Spleen (tissue), 7 donors: ENCODE results near the gene PRR30.

Source experiments
- POLR2A ChIP-seq, 3 donors: fragments of 450-650 bp; IDR thresholded peaks; one replicate each; pipeline ENCODE4 v1.5.1; 2017; ENCODE audit warnings: antibody characterized with exemption in 3 of 3, mild to moderate bottlenecking in 1 of 3
- POLR2AphosphoS5 ChIP-seq, 3 donors: sonication (generic); formaldehyde crosslinking; IDR thresholded peaks; one replicate each; pipeline ENCODE4 v1.5.1; 2017; ENCODE audit warnings: antibody characterized with exemption in 3 of 3
- TF ChIP-seq, protein P1 (sequence below), 11 experiments: fragments of 200-600 bp in 7 of 11; fragments of 450-650 bp in 4 of 11; sonication (generic) in 4 of 11; IDR thresholded peaks in 8 of 11; conservative IDR thresholded peaks in 3 of 11; 1 replicate in 7 of 11; 2 replicates in 4 of 11; pipeline versions ENCODE4 v1.4.0 to v1.8.0; 2016 to 2021; ENCODE audit warnings: antibody characterized with exemption in 11 of 11, inconsistent platforms in 4 of 11, mild to moderate bottlenecking in 1 of 11
- donor health status: DM: no; HTN: no; CAD: no; lungs with moderate emphysema.
- donor health status: DM: no; HTN: no; CAD: no.
- donor health status: DM: no; HTN: no; CAD: no.

DNA sequence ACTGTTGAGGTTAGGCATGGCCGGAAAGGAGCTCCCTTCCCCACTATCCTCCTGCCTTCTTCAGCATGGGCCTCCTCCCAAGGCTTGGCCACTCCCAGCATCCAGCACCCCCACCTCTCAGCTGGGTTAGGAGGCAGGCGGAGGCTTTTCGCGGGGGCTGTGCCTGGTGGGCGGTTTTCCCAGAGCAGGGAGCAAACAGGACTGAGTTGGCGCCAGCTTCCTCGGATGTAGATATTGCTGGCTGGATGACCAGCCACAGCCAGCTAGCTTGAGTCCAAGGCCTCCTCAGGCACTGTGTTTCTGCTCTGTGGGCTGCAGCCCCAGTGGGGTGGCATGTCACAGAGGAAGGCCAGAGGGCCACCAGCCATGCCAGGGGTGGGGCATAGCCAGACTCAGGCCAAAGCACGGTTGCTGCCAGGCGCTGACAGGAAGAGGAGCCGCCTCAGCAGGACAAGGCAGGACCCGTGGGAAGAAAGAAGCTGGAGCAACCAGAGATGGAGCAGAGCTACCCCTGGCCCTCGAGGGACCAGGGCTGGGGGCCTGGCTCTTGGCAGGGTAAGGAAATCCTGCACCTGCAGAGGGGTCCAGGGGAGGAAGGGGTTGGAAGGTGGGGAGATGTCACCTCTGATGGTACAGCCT, 9.7 kb upstream of the PRR30 start, which contains the start of gene TCF23:
- TF ChIP-seq, protein P1, sequence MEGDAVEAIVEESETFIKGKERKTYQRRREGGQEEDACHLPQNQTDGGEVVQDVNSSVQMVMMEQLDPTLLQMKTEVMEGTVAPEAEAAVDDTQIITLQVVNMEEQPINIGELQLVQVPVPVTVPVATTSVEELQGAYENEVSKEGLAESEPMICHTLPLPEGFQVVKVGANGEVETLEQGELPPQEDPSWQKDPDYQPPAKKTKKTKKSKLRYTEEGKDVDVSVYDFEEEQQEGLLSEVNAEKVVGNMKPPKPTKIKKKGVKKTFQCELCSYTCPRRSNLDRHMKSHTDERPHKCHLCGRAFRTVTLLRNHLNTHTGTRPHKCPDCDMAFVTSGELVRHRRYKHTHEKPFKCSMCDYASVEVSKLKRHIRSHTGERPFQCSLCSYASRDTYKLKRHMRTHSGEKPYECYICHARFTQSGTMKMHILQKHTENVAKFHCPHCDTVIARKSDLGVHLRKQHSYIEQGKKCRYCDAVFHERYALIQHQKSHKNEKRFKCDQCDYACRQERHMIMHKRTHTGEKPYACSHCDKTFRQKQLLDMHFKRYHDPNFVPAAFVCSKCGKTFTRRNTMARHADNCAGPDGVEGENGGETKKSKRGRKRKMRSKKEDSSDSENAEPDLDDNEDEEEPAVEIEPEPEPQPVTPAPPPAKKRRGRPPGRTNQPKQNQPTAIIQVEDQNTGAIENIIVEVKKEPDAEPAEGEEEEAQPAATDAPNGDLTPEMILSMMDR (IDR thresholded peaks at IDR 0.05 in 8 of 11, conservative IDR thresholded peaks at IDR 0.05 in 3 of 11), result no peak
- TF ChIP-seq POLR2AphosphoS5 (IDR thresholded peaks at IDR 0.05) (peak; percentile 7 to 68 (median 61)), POLR2A (IDR thresholded peaks at IDR 0.05) (no peak)
